GM19324 (cell line): Measurements from ENCODE around the gene OR1F1.
"Not testable (repeated sequence)": the region's sequence is repeated elsewhere in the genome, so short reads cannot be mapped to it uniquely, and the experiment has no call there.

Experiments
- ATAC-seq: cut with Tn5 transposase; IDR thresholded peaks from one replicate; pipeline ENCODE4 v1.9.1; 2021; ENCODE audit warnings: mild to moderate bottlenecking, moderate library complexity; ENCODE audit not compliant: unreplicated experiment, low FRiP score

The OR1F1 gene

GRCh38 chr16:3187798-3188674 is at the start of gene OR1F1:
TSS of gene OR1F1 (plus strand) at chr16:3188204.
- no peak for ATAC-seq

DNA sequence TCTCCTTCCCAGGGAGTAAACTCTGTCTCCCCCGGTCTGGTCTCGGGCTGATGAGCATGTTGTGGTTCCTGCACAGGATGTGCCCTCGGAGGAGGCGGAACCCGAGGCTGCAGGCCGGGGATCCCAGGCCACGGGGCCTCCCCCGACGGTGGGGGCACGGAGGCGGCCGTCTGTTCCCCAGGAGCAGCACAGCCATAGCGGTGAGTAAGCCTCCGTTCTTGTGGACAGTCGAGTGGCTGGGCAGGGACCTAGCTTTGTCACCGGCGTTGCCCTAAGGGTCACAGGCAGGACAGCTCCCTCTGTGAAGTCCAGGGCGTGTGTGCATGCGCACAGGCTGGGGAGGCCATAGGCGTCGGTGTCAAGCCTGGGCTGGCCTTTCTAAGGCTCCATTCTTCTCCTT is 49.7 kb upstream of the OR1F1 start:
- ATAC-seq: no peak

DNA sequence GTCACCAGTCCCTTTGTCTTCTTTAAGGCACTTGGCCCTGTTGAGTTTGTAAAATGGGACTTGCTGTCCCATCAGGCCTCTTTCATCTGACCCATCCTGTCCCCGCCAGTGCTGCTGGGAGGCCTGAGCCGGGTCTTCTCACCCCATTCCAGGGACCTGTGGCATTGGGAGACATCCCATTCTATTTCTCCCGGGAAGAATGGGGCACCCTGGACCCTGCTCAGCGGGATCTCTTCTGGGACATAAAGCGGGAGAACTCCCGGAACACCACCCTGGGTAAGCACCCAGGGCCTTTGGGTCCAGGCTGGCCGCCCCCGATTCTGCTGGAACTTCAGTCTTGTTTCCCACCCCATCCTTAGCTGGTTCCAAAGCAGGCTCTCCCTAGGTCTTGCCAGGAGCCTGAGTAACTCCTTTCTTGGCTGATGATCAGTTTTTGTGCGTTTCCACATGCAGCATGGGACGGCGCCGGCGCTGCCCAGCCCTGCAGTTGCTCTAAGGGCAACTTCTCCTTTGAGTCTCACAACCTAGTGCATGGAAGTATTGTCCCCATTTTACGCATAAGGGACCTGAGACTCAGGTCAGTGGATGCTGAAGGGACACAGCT is 49.1 kb upstream of the OR1F1 start:
- ATAC-seq: no peak

- not testable (repeated sequence) for ATAC-seq
These were observed 48.4 kb upstream of the OR1F1 start for GRCh38 chr16:3139561-3139960.

- ATAC-seq: no peak
These were observed 47.2 kb upstream of the OR1F1 start for GRCh38 chr16:3140603-3141427.

DNA sequence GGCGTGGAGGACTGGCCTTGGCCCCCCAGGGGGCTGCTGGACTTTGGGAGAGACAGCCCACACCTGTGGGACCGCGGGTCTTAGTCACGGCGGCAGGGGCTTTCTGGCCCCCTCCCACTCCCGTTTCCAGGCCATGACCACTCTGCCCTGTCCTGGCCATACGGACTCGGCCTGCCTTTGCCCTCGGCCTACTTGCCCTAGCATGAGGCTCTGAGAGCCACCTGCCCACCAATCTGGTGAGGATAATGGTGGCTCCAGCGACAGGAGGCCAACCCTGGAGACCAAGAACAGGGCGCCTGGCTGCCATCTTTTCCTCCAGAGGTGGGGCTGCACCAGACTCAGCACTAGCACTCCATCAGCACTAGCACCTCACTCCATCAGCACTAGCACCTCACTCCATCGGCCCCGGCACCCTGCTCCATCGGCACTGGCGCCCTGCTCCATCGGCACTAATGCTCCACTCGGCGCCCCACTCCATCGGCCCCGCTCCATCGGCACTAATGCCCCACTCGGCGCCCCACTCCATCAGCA is 46.2 kb upstream of the OR1F1 start:
- ATAC-seq: no peak

DNA sequence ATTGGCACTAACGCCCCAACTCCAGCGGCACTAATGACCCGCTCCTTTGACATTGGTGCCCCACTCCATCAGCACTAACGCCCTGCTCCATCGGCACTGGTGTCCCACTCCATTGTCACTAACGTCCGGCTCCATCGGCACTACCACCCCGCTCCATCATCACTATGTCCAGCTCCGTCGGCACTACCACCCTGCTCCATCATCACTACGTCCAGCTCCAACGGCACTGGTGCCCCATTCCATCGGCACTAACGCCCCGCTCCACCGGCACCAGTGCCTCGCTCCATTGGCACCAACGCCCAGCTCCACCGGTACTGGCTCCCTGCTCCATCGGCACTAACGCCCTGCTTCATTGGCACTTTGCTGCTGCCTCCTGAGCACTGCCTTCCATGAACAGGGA is 45.7 kb upstream of the OR1F1 start:
- no peak for ATAC-seq

- no peak for ATAC-seq
These were observed 45.2 kb upstream of the OR1F1 start for GRCh38 chr16:3142770-3143169.

DNA sequence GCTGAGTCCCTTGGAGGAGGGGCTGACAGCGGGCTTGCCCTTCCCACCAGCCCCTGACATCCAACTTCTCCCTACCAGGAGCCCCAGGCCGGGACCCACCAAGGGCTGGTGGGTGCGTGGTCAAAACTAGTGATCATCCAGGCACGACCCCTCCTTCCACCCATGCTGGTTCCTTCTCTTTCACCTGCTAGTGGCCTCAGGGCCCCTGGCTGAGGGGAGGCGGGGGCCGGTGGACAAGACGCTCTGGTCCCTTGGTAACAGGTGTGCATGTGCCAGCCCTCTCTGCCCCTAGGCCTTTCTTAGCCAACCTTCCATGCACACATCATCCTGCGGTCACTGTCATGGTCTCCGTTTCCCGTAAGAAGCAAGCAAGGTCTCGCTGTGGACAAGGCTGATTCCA is 44.8 kb upstream of the OR1F1 start:
- no peak for ATAC-seq

GRCh38 chr16:3143598-3144320 is 44.2 kb upstream of the OR1F1 start:
- no peak for ATAC-seq

GRCh38 chr16:3144321-3144983 is 43.6 kb upstream of the OR1F1 start:
- no peak for ATAC-seq

DNA sequence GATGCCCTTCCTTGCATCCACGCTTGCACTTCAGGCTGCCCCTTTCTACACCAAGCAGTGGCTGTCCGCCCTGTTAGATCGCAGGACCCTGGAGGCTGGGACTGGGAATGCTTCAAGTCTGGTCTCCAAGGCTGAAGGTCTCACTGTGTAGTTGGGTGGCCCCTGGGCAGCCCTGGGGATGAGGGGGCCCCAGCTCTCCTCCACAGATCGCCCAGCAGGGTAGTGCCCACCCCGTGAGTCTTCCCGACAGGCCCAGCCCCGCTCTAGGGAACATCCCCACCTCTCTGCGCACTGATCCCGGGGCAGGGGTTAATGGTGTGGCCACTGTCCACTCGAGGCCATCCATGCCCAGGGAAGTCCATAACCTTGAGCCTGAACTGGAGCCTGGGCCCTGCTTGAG is 42.9 kb upstream of the OR1F1 start:
- no peak for ATAC-seq

- no peak for ATAC-seq
These were observed 42.3 kb upstream of the OR1F1 start for GRCh38 chr16:3145660-3146059.

- no peak for ATAC-seq
These were observed 40.8 kb upstream of the OR1F1 start for GRCh38 chr16:3147046-3147756.

- no peak for ATAC-seq
These were observed 40.3 kb upstream of the OR1F1 start for GRCh38 chr16:3147757-3148104.

DNA sequence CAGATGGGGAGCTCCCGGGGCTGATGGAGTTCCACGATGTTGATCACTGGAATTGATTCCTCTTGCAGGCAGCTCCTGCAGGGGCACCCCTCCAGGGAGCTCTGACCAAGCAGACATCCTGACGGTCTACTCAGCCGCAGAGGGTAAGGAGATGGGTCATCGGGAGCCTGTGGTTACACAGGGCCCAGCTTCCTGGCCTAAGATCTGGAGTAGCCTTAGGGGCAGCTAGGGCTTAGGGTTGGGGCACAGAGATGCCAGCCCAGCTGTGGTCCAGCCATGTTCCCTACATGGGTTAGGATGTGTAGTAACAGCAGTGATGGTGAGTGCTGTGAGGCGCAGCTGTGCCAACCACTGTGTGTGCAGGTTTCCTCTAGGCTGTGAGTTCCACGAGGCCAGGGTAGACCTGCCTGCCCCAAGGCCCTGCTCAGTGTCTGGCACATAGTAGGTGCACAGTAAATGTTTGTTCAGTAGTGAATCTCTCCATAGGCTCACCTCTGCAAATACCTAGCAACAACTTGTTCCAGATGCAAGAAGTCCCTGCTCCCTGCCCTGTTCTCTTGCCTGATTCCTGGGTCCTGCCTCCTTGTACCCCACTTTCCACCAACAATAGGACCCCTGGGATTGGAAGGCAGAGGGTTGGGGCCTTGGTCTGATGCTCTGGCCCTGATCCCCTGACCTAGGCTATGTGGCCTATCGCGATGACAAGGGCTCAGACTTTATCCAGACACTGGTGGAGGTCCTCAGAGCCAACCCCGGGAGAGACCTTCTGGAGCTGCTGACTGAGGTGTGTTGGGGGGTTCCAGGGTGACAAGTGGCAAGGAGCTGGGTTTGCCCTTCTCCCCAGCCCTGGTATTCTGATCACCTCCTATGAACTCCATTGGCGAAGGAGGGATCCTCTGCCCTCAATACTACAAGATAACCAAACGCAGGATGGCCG is 39.5 kb upstream of the OR1F1 start:
- ATAC-seq: no peak

DNA sequence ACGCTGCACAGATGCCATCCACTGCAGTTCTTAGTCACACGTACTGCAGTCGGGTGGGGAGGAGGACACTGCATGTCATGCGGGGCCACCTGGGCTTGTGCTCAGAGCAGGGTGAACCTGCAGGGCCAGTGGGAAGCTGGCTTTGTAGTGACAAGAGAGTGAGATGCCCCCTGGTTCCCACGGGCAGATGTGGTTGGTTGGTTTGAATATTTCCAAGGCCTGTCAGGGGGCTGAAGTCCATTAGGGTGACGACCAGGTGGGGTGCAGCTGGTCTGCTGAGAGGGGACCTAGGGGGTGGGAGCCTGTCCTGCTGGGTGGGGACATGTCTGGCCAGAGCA is 38.8 kb upstream of the OR1F1 start:
- ATAC-seq: no peak

DNA sequence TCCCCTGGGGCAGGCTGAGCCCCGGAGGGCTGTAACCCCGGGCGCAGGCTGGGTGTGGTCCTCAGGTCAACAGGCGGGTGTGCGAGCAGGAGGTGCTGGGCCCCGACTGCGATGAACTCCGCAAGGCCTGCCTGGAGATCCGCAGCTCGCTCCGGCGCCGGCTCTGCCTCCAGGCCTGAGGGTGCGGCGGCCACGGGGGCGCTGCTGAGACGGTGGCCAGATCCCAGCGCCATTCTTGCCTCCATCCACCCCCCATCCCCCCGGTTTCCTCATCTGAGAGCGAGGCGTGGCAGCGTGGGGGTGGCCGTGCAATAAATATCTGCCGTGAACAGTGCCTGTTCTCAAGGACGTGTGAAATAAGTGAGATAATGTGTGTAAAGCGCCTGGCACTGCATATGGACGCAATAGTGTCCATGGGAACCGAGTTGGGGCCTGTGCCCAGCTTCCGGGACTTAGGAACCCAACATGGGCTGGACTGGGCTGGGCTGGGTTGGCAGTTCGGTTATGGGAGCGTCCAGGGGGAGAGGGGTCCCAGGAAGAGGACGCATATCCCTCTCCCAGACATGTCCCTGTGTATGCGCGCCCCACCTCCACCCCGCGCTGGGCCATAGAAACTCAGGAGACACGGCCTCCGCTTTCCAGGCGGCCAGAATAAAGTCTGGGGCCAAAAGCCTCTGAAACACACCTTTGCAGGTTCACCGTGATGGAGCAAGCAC is 38.2 kb upstream of the OR1F1 start:
- no peak for ATAC-seq
